ENCODE measurements around the gene HES6.

Gene HES6

DNA sequence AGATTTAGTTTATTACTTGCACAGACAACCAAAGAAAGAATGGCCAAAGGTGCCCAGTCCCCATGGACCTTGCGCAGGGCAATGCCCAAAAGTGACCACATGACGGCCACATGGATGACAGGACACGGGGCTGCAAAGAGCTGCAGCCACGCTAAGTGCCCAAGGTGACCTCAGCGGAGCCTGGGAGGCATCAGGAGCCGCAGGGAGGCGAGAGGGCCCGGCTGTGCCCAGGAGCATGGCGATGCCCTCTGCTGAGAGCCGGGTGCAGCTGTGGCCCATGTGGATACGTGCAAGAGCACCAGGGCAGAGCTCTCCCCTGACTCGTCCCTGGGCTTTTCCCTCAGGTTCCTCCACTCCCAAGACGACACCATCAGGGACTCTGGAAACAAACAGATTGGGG is 14.7 kb downstream of the HES6 start:
- H3K36me3 ChIP-seq (ENCODE audit: insufficient read depth, low read length): no peaks in the 10 kb centered on the region
- H3K79me2 ChIP-seq (ENCODE audit: insufficient read depth, low read length): no peaks in the 10 kb centered on the region
- H2AFZ ChIP-seq (ENCODE audit: low read length): no peak overlapping the region
- H3K4me3 ChIP-seq (ENCODE audit: low read depth, low read length, poor library complexity, severe bottlenecking): no peak overlapping the region
- H3K27ac ChIP-seq (ENCODE audit: low read depth, low read length, poor library complexity, severe bottlenecking): no peak overlapping the region
- H3K9ac ChIP-seq (ENCODE audit: low read length): no peak overlapping the region
- TF ChIP-seq, protein P1, sequence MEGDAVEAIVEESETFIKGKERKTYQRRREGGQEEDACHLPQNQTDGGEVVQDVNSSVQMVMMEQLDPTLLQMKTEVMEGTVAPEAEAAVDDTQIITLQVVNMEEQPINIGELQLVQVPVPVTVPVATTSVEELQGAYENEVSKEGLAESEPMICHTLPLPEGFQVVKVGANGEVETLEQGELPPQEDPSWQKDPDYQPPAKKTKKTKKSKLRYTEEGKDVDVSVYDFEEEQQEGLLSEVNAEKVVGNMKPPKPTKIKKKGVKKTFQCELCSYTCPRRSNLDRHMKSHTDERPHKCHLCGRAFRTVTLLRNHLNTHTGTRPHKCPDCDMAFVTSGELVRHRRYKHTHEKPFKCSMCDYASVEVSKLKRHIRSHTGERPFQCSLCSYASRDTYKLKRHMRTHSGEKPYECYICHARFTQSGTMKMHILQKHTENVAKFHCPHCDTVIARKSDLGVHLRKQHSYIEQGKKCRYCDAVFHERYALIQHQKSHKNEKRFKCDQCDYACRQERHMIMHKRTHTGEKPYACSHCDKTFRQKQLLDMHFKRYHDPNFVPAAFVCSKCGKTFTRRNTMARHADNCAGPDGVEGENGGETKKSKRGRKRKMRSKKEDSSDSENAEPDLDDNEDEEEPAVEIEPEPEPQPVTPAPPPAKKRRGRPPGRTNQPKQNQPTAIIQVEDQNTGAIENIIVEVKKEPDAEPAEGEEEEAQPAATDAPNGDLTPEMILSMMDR (IDR thresholded peaks at IDR 0.05; ENCODE audit: low read length): no peak
- TF ChIP-seq EZH2 (IDR thresholded peaks at IDR 0.05; ENCODE audit: borderline replicate concordance, low read length): no peak
- no peaks in the 10 kb centered on the region for H3K4me1 ChIP-seq (ENCODE audit: insufficient read depth, low read length, severe bottlenecking)
- H3K27me3 ChIP-seq (ENCODE audit: insufficient read depth, low read length): peaks cover 12% of the 10 kb centered on the region; the same call in 1 of the 2 replicates
- no peaks in the 10 kb centered on the region for H4K20me1 ChIP-seq (ENCODE audit: insufficient read depth, low read length)
- no peaks in the 10 kb centered on the region for H3F3A ChIP-seq (ENCODE audit: insufficient read depth, low read length)
- H3K4me2 ChIP-seq (ENCODE audit: low read length): no peak overlapping the region
- H3K9me2 ChIP-seq (ENCODE audit: low read depth, low read length): no peaks in the 10 kb centered on the region
- H3K9me3 ChIP-seq (ENCODE audit: low read length): no peaks in the 10 kb centered on the region

DNA sequence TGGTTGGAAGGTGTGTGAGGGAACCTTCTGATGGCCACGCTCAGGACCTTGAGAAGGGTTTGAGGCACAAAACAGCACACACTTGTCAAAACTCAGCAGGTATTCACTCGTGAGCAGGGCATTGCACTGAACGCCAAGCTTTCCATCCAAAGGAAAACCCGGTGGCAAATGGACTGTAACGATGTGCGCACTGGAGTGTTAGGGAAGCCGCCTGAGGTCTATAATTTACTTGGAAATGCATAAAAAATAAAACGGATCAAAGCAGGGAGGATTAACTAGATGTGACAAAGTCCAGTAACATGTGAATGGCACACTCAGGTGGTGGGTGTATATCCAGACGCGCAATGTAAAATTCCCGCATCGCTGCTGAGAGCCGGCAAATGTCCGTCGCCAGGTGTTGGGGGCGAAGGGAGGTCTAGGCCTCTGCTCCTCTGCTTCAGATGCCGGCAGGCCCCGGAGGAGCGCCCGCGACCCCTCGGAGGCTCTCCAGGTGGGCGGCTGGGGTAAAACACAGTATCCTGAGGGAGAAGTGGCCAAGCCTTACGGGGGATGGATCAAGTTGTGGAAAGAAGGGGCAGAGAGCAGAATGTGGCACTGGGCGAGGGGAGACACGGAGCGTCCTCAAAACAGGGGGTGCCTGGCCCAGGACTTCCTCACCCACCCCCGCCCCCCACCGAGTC is 15.3 kb downstream of the HES6 start:
- Histone ChIP-seq H3K4me2 (ENCODE audit: low read length) (no peak overlapping the region), H3F3A (ENCODE audit: insufficient read depth, low read length) (no peaks in the 10 kb centered on the region), H3K9ac (ENCODE audit: low read length) (no peak overlapping the region), H3K4me1 (ENCODE audit: insufficient read depth, low read length, severe bottlenecking) (no peaks in the 10 kb centered on the region), H3K79me2 (ENCODE audit: insufficient read depth, low read length) (no peaks in the 10 kb centered on the region), H3K4me3 (ENCODE audit: low read depth, low read length, poor library complexity, severe bottlenecking) (no peak overlapping the region), H2AFZ (ENCODE audit: low read length) (no peak overlapping the region), H3K9me2 (ENCODE audit: low read depth, low read length) (no peaks in the 10 kb centered on the region), H3K36me3 (ENCODE audit: insufficient read depth, low read length) (no peaks in the 10 kb centered on the region), H3K27ac (ENCODE audit: low read depth, low read length, poor library complexity, severe bottlenecking) (no peak overlapping the region), H4K20me1 (ENCODE audit: insufficient read depth, low read length) (no peaks in the 10 kb centered on the region), H3K27me3 (ENCODE audit: insufficient read depth, low read length) (peaks cover 12% of the 10 kb centered on the region; the same call in 1 of the 2 replicates), H3K9me3 (ENCODE audit: low read length) (no peaks in the 10 kb centered on the region)
- TF ChIP-seq, protein P1 (IDR thresholded peaks at IDR 0.05; ENCODE audit: low read length): no peak
- no peak for TF ChIP-seq EZH2 (IDR thresholded peaks at IDR 0.05; ENCODE audit: borderline replicate concordance, low read length)

DNA sequence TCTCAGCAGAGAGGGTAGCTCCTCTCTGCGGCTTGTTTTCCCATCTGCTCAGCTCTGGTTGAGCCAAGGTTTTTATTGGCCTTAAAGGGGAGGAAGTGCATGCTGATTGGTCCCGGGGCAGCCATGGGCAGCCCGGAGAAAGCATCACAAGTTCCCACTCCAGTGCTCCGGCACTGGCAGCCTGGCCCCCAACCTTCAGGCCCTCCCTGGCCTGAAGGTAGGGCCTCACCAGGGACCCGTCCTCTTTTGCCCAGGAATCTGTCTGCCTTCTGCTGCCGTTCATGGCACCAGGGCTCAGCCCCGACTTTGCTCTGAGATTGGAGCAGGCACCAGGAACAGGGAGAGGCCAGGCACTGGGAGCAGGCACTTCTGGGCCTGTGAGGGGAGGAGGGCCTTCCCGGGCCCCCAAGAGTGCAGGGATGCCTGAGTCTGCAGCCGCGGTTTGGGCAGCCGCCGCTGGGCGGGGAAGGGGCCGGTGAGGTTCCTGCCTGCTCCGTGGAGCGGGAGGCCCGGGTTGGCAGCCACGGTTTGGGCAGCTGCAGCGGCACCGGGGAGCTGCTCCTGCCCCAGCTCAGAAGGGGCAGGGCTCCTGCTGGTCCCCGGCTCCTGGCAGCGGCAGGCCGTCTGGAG is 18.8 kb downstream of the HES6 start:
- H3K27me3 ChIP-seq (ENCODE audit: insufficient read depth, low read length): 0 out of 2 replicates have a peak, but pooled peaks cover 3% of the 10 kb centered on the region
- no peak overlapping the region for H3K4me2 ChIP-seq (ENCODE audit: low read length)

More for the DNA sequence above, 18.8 kb downstream of the HES6 start:
- Histone ChIP-seq H3K4me1 (ENCODE audit: insufficient read depth, low read length, severe bottlenecking) (no peaks in the 10 kb centered on the region), H3K36me3 (ENCODE audit: insufficient read depth, low read length) (no peaks in the 10 kb centered on the region), H4K20me1 (ENCODE audit: insufficient read depth, low read length) (no peaks in the 10 kb centered on the region), H2AFZ (ENCODE audit: low read length) (no peak overlapping the region), H3K4me3 (ENCODE audit: low read depth, low read length, poor library complexity, severe bottlenecking) (no peak overlapping the region), H3K79me2 (ENCODE audit: insufficient read depth, low read length) (no peaks in the 10 kb centered on the region), H3F3A (ENCODE audit: insufficient read depth, low read length) (no peaks in the 10 kb centered on the region), H3K9me2 (ENCODE audit: low read depth, low read length) (no peaks in the 10 kb centered on the region), H3K9me3 (ENCODE audit: low read length) (no peaks in the 10 kb centered on the region), H3K9ac (ENCODE audit: low read length) (no peak overlapping the region), H3K27ac (ENCODE audit: low read depth, low read length, poor library complexity, severe bottlenecking) (no peak overlapping the region)
- TF ChIP-seq EZH2 (IDR thresholded peaks at IDR 0.05; ENCODE audit: borderline replicate concordance, low read length): no peak

Measured in OCI-LY1 (cell line).